ENCODE data around the gene SYNJ2.

SYNJ2 gene

DNA sequence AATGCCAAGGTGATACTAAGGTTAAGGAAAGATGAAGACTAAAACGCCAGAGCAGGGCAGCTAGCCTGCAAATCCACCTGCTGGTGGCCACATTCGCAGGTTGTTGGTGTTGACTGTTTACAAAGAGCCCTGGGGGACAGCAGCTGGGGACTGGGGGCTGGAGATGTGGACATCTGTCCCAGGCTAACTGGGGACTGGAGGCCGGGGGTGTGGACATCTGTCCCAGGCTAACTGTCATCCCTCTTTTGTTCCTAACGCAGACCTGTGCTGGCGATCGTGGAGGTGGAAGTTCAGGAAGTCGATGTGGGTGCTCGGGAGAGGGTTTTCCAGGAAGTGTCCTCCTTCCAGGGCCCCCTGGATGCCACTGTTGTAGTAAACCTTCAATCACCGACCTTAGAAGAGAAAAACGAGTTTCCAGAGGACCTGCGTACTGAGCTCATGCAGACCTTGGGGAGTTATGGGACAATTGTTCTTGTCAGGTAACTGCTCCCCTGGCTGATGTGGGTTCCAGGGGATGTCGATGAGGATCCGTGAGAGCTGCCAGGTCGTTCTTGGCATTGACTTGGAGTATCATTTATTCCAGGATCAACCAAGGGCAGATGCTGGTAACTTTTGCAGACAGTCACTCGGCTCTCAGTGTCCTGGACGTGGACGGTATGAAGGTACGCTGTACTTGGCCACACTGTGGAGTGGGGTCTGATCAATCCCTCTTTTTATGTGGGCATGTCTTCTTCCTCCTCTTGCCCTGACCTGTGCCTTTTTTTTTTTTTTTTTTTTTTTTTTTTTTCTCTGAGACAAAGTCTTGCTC, 99.4 kb downstream of the SYNJ2 start:
- Histone ChIP-seq H3K36me3 (replicated peaks; ENCODE audit: insufficient read depth, low read length) (no peaks in the 10 kb centered on the region), H3K4me2 (ENCODE audit: low read depth, low read length) (no peak overlapping the region), H3K4me1 (ENCODE audit: low read length) (no peaks in the 10 kb centered on the region)

DNA sequence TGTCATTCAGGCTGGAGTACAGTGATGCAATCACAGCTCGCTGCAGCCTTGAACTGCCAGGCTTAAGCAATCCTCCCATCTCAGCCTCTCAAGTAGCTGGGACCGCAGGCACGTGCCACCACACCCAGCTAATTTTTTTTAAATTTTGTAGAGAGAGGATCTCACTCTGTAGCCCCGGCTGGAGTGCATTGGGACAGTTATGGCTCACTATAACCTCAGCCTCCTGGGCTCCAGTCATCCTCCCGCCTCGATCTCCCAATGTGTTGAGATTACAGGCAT, 99.9 kb downstream of the SYNJ2 start:
- H3K36me3 ChIP-seq (replicated peaks; ENCODE audit: insufficient read depth, low read length), result no peaks in the 10 kb centered on the region
- no peak overlapping the region for H3K27ac ChIP-seq (ENCODE audit: low read length)
- no peak overlapping the region for H3K4me2 ChIP-seq (ENCODE audit: low read depth, low read length)
- no peak overlapping the region for H2AFZ ChIP-seq (ENCODE audit: low read length)
- no peak overlapping the region for H3K4me3 ChIP-seq (ENCODE audit: low read length)
- H3K4me1 ChIP-seq (ENCODE audit: low read length), result no peaks in the 10 kb centered on the region
- no peaks in the 10 kb centered on the region for H3K9me3 ChIP-seq (replicated peaks; ENCODE audit: insufficient read depth, low read length)
- H3K27me3 ChIP-seq (replicated peaks; ENCODE audit: insufficient read depth, low read length), result no peaks in the 10 kb centered on the region
- H3K79me2 ChIP-seq (ENCODE audit: low read length), result no peaks in the 10 kb centered on the region
- H3K9ac ChIP-seq (ENCODE audit: low read length), result no peak overlapping the region
- no peaks in the 10 kb centered on the region for H3F3A ChIP-seq (ENCODE audit: insufficient read depth, low read length)
- no peak for DNase-seq
- TF ChIP-seq, protein P1, sequence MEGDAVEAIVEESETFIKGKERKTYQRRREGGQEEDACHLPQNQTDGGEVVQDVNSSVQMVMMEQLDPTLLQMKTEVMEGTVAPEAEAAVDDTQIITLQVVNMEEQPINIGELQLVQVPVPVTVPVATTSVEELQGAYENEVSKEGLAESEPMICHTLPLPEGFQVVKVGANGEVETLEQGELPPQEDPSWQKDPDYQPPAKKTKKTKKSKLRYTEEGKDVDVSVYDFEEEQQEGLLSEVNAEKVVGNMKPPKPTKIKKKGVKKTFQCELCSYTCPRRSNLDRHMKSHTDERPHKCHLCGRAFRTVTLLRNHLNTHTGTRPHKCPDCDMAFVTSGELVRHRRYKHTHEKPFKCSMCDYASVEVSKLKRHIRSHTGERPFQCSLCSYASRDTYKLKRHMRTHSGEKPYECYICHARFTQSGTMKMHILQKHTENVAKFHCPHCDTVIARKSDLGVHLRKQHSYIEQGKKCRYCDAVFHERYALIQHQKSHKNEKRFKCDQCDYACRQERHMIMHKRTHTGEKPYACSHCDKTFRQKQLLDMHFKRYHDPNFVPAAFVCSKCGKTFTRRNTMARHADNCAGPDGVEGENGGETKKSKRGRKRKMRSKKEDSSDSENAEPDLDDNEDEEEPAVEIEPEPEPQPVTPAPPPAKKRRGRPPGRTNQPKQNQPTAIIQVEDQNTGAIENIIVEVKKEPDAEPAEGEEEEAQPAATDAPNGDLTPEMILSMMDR (IDR thresholded peaks at IDR 0.05; ENCODE audit: low read length), result no peak
- H3K9me2 ChIP-seq (replicated peaks; ENCODE audit: insufficient read depth, low read length), result no peaks in the 10 kb centered on the region
- H4K20me1 ChIP-seq (ENCODE audit: insufficient read depth, low read length), result no peaks in the 10 kb centered on the region

More for the DNA sequence above, 99.4 kb downstream of the SYNJ2 start:
- TF ChIP-seq, protein P1 (IDR thresholded peaks at IDR 0.05; ENCODE audit: low read length), result no peak
- no peak for TF ChIP-seq EZH2phosphoT487 (IDR thresholded peaks at IDR 0.05; ENCODE audit: low read length)
- no peak for TF ChIP-seq EZH2 (optimal IDR thresholded peaks at IDR 0.05; ENCODE audit: low read depth, low read length)
- Histone ChIP-seq H2AFZ (ENCODE audit: low read length) (no peak overlapping the region), H3K27ac (ENCODE audit: low read length) (no peak overlapping the region), H3K79me2 (ENCODE audit: low read length) (no peaks in the 10 kb centered on the region), H3F3A (ENCODE audit: insufficient read depth, low read length) (no peaks in the 10 kb centered on the region), H3K9me2 (replicated peaks; ENCODE audit: insufficient read depth, low read length) (no peaks in the 10 kb centered on the region), H3K9ac (ENCODE audit: low read length) (no peak overlapping the region), H3K27me3 (replicated peaks; ENCODE audit: insufficient read depth, low read length) (no peaks in the 10 kb centered on the region), H3K4me3 (ENCODE audit: low read length) (no peak overlapping the region), H3K9me3 (replicated peaks; ENCODE audit: insufficient read depth, low read length) (no peaks in the 10 kb centered on the region), H4K20me1 (ENCODE audit: insufficient read depth, low read length) (no peaks in the 10 kb centered on the region)
- no peak for DNase-seq

DNA sequence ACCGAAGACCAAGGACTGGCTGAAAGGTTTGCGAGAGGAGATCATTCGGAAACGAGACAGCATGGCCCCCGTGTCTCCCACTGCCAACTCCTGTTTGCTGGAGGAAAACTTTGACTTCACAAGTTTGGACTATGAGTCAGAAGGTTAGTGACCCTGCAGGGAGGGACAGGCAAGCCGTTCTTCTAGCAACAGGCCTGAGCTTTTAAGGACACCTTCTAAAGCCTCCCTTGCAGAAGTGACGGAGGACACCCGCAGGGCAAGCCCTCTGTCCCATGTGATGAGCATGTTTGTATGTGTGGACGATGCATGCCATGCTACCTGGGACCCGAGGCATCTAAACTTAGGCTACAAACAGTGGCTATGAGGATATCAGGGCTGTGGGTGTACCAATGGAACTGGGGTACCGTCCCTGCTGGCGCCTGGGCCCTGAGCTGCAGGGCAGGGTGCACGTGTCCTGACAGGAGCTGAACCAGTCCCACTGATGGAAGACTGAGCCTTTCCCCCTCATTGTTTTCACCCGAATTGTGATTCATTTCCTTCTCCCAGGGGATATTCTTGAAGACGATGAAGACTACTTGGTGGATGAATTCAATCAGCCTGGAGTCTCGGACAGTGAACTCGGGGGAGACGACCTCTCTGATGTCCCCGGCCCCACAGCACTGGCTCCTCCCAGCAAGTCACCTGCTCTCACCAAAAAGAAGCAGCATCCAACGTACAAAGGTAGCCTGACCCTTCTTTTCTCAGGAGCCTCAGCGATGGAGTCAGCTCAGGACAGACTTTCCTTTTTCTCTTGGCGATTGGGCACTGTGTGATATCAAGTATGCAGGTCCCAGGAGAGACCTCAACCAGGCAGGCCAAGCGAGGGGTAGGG, 102.0 kb downstream of the SYNJ2 start:
- no peak for TF ChIP-seq EZH2phosphoT487 (IDR thresholded peaks at IDR 0.05; ENCODE audit: low read length)
- no peak for TF ChIP-seq EZH2 (optimal IDR thresholded peaks at IDR 0.05; ENCODE audit: low read depth, low read length)
- TF ChIP-seq, protein P1 (IDR thresholded peaks at IDR 0.05; ENCODE audit: low read length), result no peak
- H3K4me2 ChIP-seq (ENCODE audit: low read depth, low read length), result no peak overlapping the region
- H3K27ac ChIP-seq (ENCODE audit: low read length), result no peak overlapping the region
- no peak overlapping the region for H2AFZ ChIP-seq (ENCODE audit: low read length)
- H3K9ac ChIP-seq (ENCODE audit: low read length), result no peak overlapping the region
- H3K79me2 ChIP-seq (ENCODE audit: low read length), result no peaks in the 10 kb centered on the region
- no peaks in the 10 kb centered on the region for H3F3A ChIP-seq (ENCODE audit: insufficient read depth, low read length)
- no peaks in the 10 kb centered on the region for H3K36me3 ChIP-seq (replicated peaks; ENCODE audit: insufficient read depth, low read length)
- no peaks in the 10 kb centered on the region for H3K27me3 ChIP-seq (replicated peaks; ENCODE audit: insufficient read depth, low read length)
- H3K9me3 ChIP-seq (replicated peaks; ENCODE audit: insufficient read depth, low read length), result no peaks in the 10 kb centered on the region
- DNase-seq, result no peak
- H3K4me1 ChIP-seq (ENCODE audit: low read length), result no peaks in the 10 kb centered on the region
- no peaks in the 10 kb centered on the region for H3K9me2 ChIP-seq (replicated peaks; ENCODE audit: insufficient read depth, low read length)
- no peak overlapping the region for H3K4me3 ChIP-seq (ENCODE audit: low read length)
- no peaks in the 10 kb centered on the region for H4K20me1 ChIP-seq (ENCODE audit: insufficient read depth, low read length)

Measured in MM.1S (cell line).